GM18519 (cell line): ENCODE data around the gene SYTL5.

Experiments
- ATAC-seq: cut with Tn5 transposase; IDR thresholded peaks from one replicate; pipeline ENCODE4 v1.9.1; 2021; ENCODE audit warnings: mild to moderate bottlenecking, moderate library complexity; ENCODE audit not compliant: unreplicated experiment, low FRiP score

The SYTL5 gene

GRCh38 chrX:38086451-38087215 lies 80.3 kb downstream of the SYTL5 start:
- ATAC-seq: no peak

GRCh38 chrX:38087594-38087993 lies 81.2 kb downstream of the SYTL5 start:
- no peak for ATAC-seq

GRCh38 chrX:38089173-38089982 lies 83.0 kb downstream of the SYTL5 start:
- no peak for ATAC-seq

- no peak for ATAC-seq
Observed at GRCh38 chrX:38095971-38096529, 89.7 kb downstream of the SYTL5 start.

- ATAC-seq: no peak
Observed at GRCh38 chrX:38099688-38100087, 93.3 kb downstream of the SYTL5 start.

GRCh38 chrX:38102240-38102639 lies 95.9 kb downstream of the SYTL5 start:
- ATAC-seq: no peak

GRCh38 chrX:38102875-38103274 lies 96.5 kb downstream of the SYTL5 start:
- ATAC-seq: no peak

GRCh38 chrX:38103857-38104812 lies 97.8 kb downstream of the SYTL5 start:
- ATAC-seq: no peak

GRCh38 chrX:38105216-38105725 lies 98.9 kb downstream of the SYTL5 start:
- no peak for ATAC-seq

GRCh38 chrX:38106991-38107655 lies 100.8 kb downstream of the SYTL5 start:
- ATAC-seq: no peak

- ATAC-seq: no peak
Observed at GRCh38 chrX:38108364-38108763, 102.0 kb downstream of the SYTL5 start.

GRCh38 chrX:38109042-38109898 lies 102.9 kb downstream of the SYTL5 start:
- no peak for ATAC-seq

GRCh38 chrX:38110231-38110630 lies 103.9 kb downstream of the SYTL5 start:
- no peak for ATAC-seq

- ATAC-seq: no peak
Observed at GRCh38 chrX:38111196-38111595, 104.8 kb downstream of the SYTL5 start.

- no peak for ATAC-seq
Observed at GRCh38 chrX:38112566-38112965, 106.2 kb downstream of the SYTL5 start.

GRCh38 chrX:38116706-38117105 lies 110.4 kb downstream of the SYTL5 start:
- no peak for ATAC-seq

- ATAC-seq: no peak
Observed at GRCh38 chrX:38117485-38117884, 111.1 kb downstream of the SYTL5 start.

GRCh38 chrX:38124000-38124399 lies 117.6 kb downstream of the SYTL5 start:
- ATAC-seq: no peak

- no peak for ATAC-seq
Observed at GRCh38 chrX:38126179-38126578, 119.8 kb downstream of the SYTL5 start.
